HepG2 (cell line): Measurements from ENCODE around the gene TUBA1A. TPM values are rescaled to one million over a fixed set of nuclear protein-coding genes. Genes with fewer than 3 reads are reported as not detected.
A peak's percentile ranks its signal among the peaks of the same experiment; 100 is the strongest.

ENCODE experiments used
- ATAC-seq: fragments of 200-7000 bp; cut with Tn5 transposase; 3 replicates; pipeline ENCODE4 v1.9.1; 2020; ENCODE audit warnings: mild to moderate bottlenecking, moderate library complexity
- BruUV-seq: library from RNA; stranded (reverse); fragments of 400-500 nt; replicated peaks from 2 replicates; lab custom pipeline; 2021; lab: Mats Ljungman, UMichigan
- CTCF ChIA-PET: fragments of 300-600 bp; formaldehyde crosslinking; extraction: SDS; loops from one replicate; lab custom pipeline; 2021; ENCODE audit warnings: low total read pairs, inconsistent platforms, low intra/inter-chr PET ratio; lab: Yijun Ruan, JAX
- POLR2A ChIA-PET: fragments of 350-600 bp; sonication (Branson Sonifier 250); formaldehyde crosslinking; loops from one replicate; lab custom pipeline; 2020; ENCODE audit warnings: antibody characterized with exemption, inconsistent platforms; lab: Yijun Ruan, JAX
- DNase-seq: peaks from one replicate; pipeline ENCODE4 v3.0.0-alpha.2; 2015; ENCODE audit warnings: low spot score
- FAIRE-seq: peaks from 3 replicates; lab custom pipeline; 2011; peaks lifted over from hg19 to GRCh38; lab: Jason Lieb, UNC
- H2AFZ ChIP-seq: one replicate; pipeline ENCODE4 v1.6.1; 2011; ENCODE audit warnings: low read length, inconsistent platforms
- H3K27ac ChIP-seq: fragments of 300-600 bp; 3 replicates; pipeline ENCODE4 v1.8.0; 2011; ENCODE audit warnings: mixed run types, mild to moderate bottlenecking, mixed read lengths, low read length, inconsistent platforms; ENCODE audit not compliant: insufficient read depth; ENCODE audit errors: extremely low read length
- H3K27me3 ChIP-seq, 2 experiments: fragments of 200-600 bp in 1 of 2; 2 replicates in 1 of 2; 3 replicates in 1 of 2; pipeline versions ENCODE4 v1.6.0 to v1.8.0; 2011; ENCODE audit warnings: low read length in 2 of 2, mild to moderate bottlenecking in 2 of 2, moderate library complexity in 2 of 2, inconsistent platforms in 1 of 2; ENCODE audit not compliant: insufficient read depth in 2 of 2, control insufficient read depth in 1 of 2
- H3K36me3 ChIP-seq, 2 experiments: fragments of 200-600 bp in 1 of 2; replicated peaks in 1 of 2; 2 replicates in 1 of 2; 3 replicates in 1 of 2; pipeline versions ENCODE4 v1.5.1 to v1.8.0; 2011; ENCODE audit warnings: low read length in 2 of 2, inconsistent platforms in 1 of 2; ENCODE audit not compliant: insufficient read depth in 2 of 2, control insufficient read depth in 1 of 2
- H3K4me1 ChIP-seq: 2 replicates; pipeline ENCODE4 v1.5.1; 2012; ENCODE audit warnings: low read length, inconsistent platforms; ENCODE audit not compliant: insufficient read depth
- H3K4me2 ChIP-seq: 2 replicates; pipeline ENCODE4 v1.6.0; 2011; ENCODE audit warnings: low read depth, low read length, inconsistent platforms
- H3K4me3 ChIP-seq, 3 experiments: fragments of 200-600 bp in 1 of 3; sonication (generic), shearing (Covaris generic) in 1 of 3; replicated peaks in 1 of 3; 2 replicates each; pipeline ENCODE4 v1.5.1; 2011 to 2016; ENCODE audit warnings: low read length in 3 of 3, inconsistent platforms in 2 of 3, low read depth in 2 of 3, mild to moderate bottlenecking in 2 of 3, control low read depth in 1 of 3, mixed read lengths in 1 of 3; ENCODE audit not compliant: insufficient read depth in 1 of 3
- H3K79me2 ChIP-seq: one replicate; pipeline ENCODE4 v1.6.1; 2011; ENCODE audit warnings: low read length, inconsistent platforms; ENCODE audit not compliant: insufficient read depth
- H3K9ac ChIP-seq: 2 replicates; pipeline ENCODE4 v1.6.0; 2011; ENCODE audit warnings: mild to moderate bottlenecking, low read depth, low read length, inconsistent platforms; ENCODE audit not compliant: insufficient read depth
- H3K9me3 ChIP-seq: 2 replicates; pipeline ENCODE4 v1.5.1; 2012; ENCODE audit warnings: mild to moderate bottlenecking, low read length
- H4K20me1 ChIP-seq: 2 replicates; pipeline ENCODE4 v1.6.0; 2011; ENCODE audit warnings: inconsistent platforms, mild to moderate bottlenecking, low read length, moderate library complexity; ENCODE audit not compliant: insufficient read depth
- ERF ChIP-seq: IDR thresholded peaks from 2 replicates; pipeline ENCODE4 v1.6.1; 2018; ENCODE audit warnings: missing biosample characterization, missing genetic modification reagents
- KLF11 ChIP-seq: IDR thresholded peaks from 2 replicates; pipeline ENCODE4 v1.6.1; 2016; ENCODE audit warnings: missing compliant biosample characterization
- NPAS2 ChIP-seq: sonication (generic); formaldehyde crosslinking; IDR thresholded peaks from 2 replicates; pipeline ENCODE4 v1.8.0; 2022; ENCODE audit warnings: mild to moderate bottlenecking, missing genetic modification reagents, borderline replicate concordance
- NR2F6 ChIP-seq, 2 experiments: IDR thresholded peaks; 2 replicates each; pipeline ENCODE4 v1.6.1; 2016; ENCODE audit warnings: antibody characterized with exemption in 1 of 2, mild to moderate bottlenecking in 1 of 2
- PRDM4 ChIP-seq: sonication (generic); formaldehyde crosslinking; IDR thresholded peaks from 2 replicates; pipeline ENCODE4 v1.9.0; 2021; ENCODE audit warnings: missing genetic modification reagents, borderline replicate concordance
- RBFOX2 ChIP-seq: fragments of 200-400 bp; formaldehyde crosslinking; IDR thresholded peaks from 2 replicates; pipeline ENCODE4 v1.6.1; 2017; ENCODE audit warnings: low read depth, mild to moderate bottlenecking, low read length
- SOX6 ChIP-seq, 2 experiments: fragments of 450-650 bp in 1 of 2; sonication (generic) in 1 of 2; formaldehyde crosslinking in 1 of 2; IDR thresholded peaks; 2 replicates each; pipeline versions ENCODE4 v1.4.0 to v1.6.1; 2017 to 2020; ENCODE audit warnings: antibody characterized with exemption in 1 of 2, mild to moderate bottlenecking in 1 of 2, missing genetic modification reagents in 1 of 2
- SUZ12 ChIP-seq: fragments of 150-350 bp; IDR thresholded peaks from 2 replicates; pipeline ENCODE4 v1.6.1; 2014; ENCODE audit warnings: low read depth, low read length
- ZNF354B ChIP-seq: sonication (generic); formaldehyde crosslinking; IDR thresholded peaks from 2 replicates; pipeline ENCODE4 v1.8.0; 2022; ENCODE audit warnings: mild to moderate bottlenecking, missing genetic modification reagents
- ZNF564 ChIP-seq: sonication (generic); formaldehyde crosslinking; IDR thresholded peaks from 2 replicates; pipeline ENCODE4 v1.8.1; 2023; ENCODE audit warnings: mild to moderate bottlenecking, missing genetic modification reagents
- ZNF724P ChIP-seq: sonication (generic); formaldehyde crosslinking; IDR thresholded peaks from 2 replicates; pipeline ENCODE4 v1.8.0; 2022; ENCODE audit warnings: missing genetic modification reagents, borderline replicate concordance
- ZNF766 ChIP-seq: sonication (generic); formaldehyde crosslinking; IDR thresholded peaks from 2 replicates; pipeline ENCODE4 v1.5.0; 2020; ENCODE audit warnings: missing genetic modification reagents, borderline replicate concordance
- ZNF891 ChIP-seq: sonication (generic); formaldehyde crosslinking; IDR thresholded peaks from 2 replicates; pipeline ENCODE4 v1.5.0; 2020; ENCODE audit warnings: mild to moderate bottlenecking, missing genetic modification reagents
- ZZZ3 ChIP-seq: sonication (generic); formaldehyde crosslinking; IDR thresholded peaks from 2 replicates; pipeline ENCODE4 v1.4.0; 2020; ENCODE audit warnings: missing genetic modification reagents, mild to moderate bottlenecking, borderline replicate concordance
- WGBS: methylation state at CpG from one replicate; pipeline ENCODE4 v1.1.6; 2017; ENCODE audit warnings: low lambda C conversion rate; 5-methylcytosine and 5-hydroxymethylcytosine counted together
- in situ Hi-C: cut with HindIII; loops from 2 replicates; pipeline ENCODE4 v1.10.0; 2017; ENCODE audit warnings: low pct_unique_long_range_greater_than_20kb; ENCODE audit not compliant: extremely low pct_ligation_motif_present
- intact Hi-C: fragments of 100-400 bp; cut with micrococcal nuclease; formaldehyde crosslinking; loops from one replicate; pipeline ENCODE4 v1.10.0; 2022; ENCODE audit not compliant: unreplicated experiment
- polyA plus RNA-seq, 8 experiments: library from polyadenylated mRNA; depleted of rRNA in 3 of 8; stranded (reverse) in 7 of 8; unstranded in 1 of 8; fragments of >200 nt; fragmentation: Illumina TruSeq in 4 of 8; extraction: Trizol in 4 of 8; gene quantifications; 2 replicates each; pipeline versions ENCODE4 v1.2.1 to v1.2.3, GENCODE V29; 2011 to 2016; ENCODE audit warnings: low read depth in 4 of 8, missing spikeins in 1 of 8, mixed read lengths in 1 of 8; ENCODE audit not compliant: insufficient read depth in 1 of 8
- total RNA-seq, 5 experiments: library from RNA; depleted of rRNA; stranded (reverse); fragments of >200 nt; fragmentation: Illumina TruSeq; extraction: Trizol; gene quantifications; 2 replicates each; pipeline ENCODE4 v1.2.3, GENCODE V29; 2016; ENCODE audit warnings: low read depth in 1 of 5
- TF ChIP-seq, protein P1 (sequence below): IDR thresholded peaks from 2 replicates; pipeline ENCODE4 v1.6.1; 2016

TUBA1A gene
- total and polyA plus RNA-seq, 2 of the 13 experiments (the other 11 are each of a cell fraction or from before 2014, with no cell fraction given) = 20.7 to 24.8 TPM

DNA sequence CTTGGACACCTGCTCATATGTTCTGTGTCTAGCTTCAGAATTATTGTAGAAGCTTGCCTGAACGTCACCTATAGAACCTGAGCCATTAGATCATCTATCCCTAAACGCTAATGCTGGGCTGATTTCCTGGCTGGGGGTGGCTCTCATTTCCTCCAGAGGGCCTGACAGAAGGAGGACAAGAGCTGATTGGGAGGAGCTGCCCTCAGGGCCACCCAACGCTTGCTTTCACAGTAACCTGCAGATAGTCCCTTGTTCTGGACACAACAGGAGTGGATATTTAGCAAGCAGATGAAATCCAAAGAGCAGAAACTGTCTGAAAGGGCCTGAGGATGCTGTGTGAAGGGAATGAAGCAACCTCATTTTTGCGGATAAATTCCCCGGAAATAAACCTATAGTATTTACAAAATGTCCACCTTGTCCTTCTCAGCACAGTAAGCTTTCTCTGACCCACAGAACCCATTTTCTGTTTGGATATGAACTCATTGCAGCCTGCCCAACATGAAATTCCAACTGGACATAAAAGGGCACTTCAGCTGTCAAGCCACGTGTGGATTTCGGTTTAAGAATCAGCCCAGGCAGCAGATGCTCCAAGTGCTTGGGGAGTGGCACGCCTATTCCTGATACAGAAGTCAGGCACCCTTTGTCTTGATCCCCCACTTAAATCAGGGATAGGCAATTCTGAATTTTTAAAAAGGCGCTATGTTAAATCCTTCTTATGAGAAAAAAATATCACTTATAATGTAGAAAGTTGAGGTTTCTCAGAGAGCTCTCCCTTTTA is 43.2 kb upstream of the TUBA1A start:
- ChIA-PET CTCF (no interaction called here), POLR2A (interaction anchor here (0.5 to 1.3 kb wide), 3 partner anchors 9 to 101 kb away, joined by 3 to 5 read pairs (median 3); no protein-coding TSS in a partner anchor)
- intact Hi-C loops (no loop called here), in situ Hi-C loops (no loop called here)
- Histone ChIP-seq H3K9ac (no peak overlapping the region), H3K4me3 (no peak overlapping the region), H3K27ac (no peak overlapping the region), H4K20me1 (no peaks in the 10 kb centered on the region), H2AFZ (peak overlapping the region; percentile 42), H3K79me2 (no peaks in the 10 kb centered on the region), H3K9me3 (no peaks in the 10 kb centered on the region), H3K27me3 (peaks cover 0 to 8% of the 10 kb centered on the region in 2 experiments; a peak in 2 of 5 replicates), H3K36me3 (no peaks in the 10 kb centered on the region), H3K4me1 (peaks cover 33% of the 10 kb centered on the region), H3K4me2 (peak overlapping the region; percentile 82; the same call in 1 of the 2 replicates)
- BruUV-seq = no TSS peak
- no peak for DNase-seq
- WGBS = 34% methylated on average over 9 of the region's 9 CpGs
- TF ChIP-seq ZNF354B (no peak), KLF11 (CRISPR knock-in tag) (no peak), RBFOX2 (no peak)
- FAIRE-seq = no peak
- no peak for ATAC-seq

- no peaks in the 10 kb centered on the region for H4K20me1 ChIP-seq
- H3K9me3 ChIP-seq = no peaks in the 10 kb centered on the region
- H3K27me3 ChIP-seq = peaks cover 0 to 8% of the 10 kb centered on the region in 2 experiments; a peak in 2 of 5 replicates
- FAIRE-seq (no peak), DNase-seq (no peak), ATAC-seq (no peak)
- 11% methylated on average over 3 of the region's 3 CpGs for WGBS
- no peak overlapping the region for H2AFZ ChIP-seq
- no peaks in the 10 kb centered on the region for H3K79me2 ChIP-seq
- BruUV-seq = no TSS peak
- ChIA-PET CTCF (no interaction called here), POLR2A (no interaction called here)
- peaks cover 34% of the 10 kb centered on the region for H3K4me1 ChIP-seq
- H3K4me3 ChIP-seq = no peak overlapping the region
- H3K9ac ChIP-seq = no peak overlapping the region
- H3K27ac ChIP-seq = no peak overlapping the region
- intact Hi-C loops = no loop called here
- no peak overlapping the region for H3K4me2 ChIP-seq
- in situ Hi-C loops = no loop called here
- H3K36me3 ChIP-seq = no peaks in the 10 kb centered on the region
- TF ChIP-seq, protein P1, sequence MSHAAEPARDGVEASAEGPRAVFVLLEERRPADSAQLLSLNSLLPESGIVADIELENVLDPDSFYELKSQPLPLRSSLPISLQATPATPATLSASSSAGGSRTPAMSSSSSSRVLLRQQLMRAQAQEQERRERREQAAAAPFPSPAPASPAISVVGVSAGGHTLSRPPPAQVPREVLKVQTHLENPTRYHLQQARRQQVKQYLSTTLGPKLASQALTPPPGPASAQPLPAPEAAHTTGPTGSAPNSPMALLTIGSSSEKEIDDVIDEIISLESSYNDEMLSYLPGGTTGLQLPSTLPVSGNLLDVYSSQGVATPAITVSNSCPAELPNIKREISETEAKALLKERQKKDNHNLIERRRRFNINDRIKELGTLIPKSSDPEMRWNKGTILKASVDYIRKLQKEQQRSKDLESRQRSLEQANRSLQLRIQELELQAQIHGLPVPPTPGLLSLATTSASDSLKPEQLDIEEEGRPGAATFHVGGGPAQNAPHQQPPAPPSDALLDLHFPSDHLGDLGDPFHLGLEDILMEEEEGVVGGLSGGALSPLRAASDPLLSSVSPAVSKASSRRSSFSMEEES (CRISPR knock-in tag) = no peak
- TF ChIP-seq ZNF724P (CRISPR knock-in tag) (no peak), NR2F6 (IDR thresholded peaks at IDR 0.05) (no peak), NR2F6 (CRISPR knock-in tag; IDR thresholded peaks at IDR 0.05) (no peak), PRDM4 (CRISPR knock-in tag) (no peak), ZNF766 (CRISPR knock-in tag) (no peak), SOX6 (IDR thresholded peaks at IDR 0.05) (no peak), SOX6 (CRISPR knock-in tag; IDR thresholded peaks at IDR 0.05) (no peak), ZZZ3 (CRISPR knock-in tag) (no peak), SUZ12 (no peak), NPAS2 (CRISPR knock-in tag) (no peak), ZNF891 (no peak), ERF (CRISPR knock-in tag) (no peak), ZNF564 (CRISPR knock-in tag) (no peak)
These were observed 41.9 kb upstream of the TUBA1A start for GRCh38 chr12:49230805-49231194.
